PC-3 (cell line): ENCODE measurements around the gene MAP1LC3B. TPM values are rescaled to one million over a fixed set of nuclear protein-coding genes. Genes with fewer than 3 reads are reported as not detected.

Source experiments
- ATAC-seq: fragments of 200-7000 bp; cut with Tn5 transposase; 2 replicates; pipeline ENCODE4 v1.9.1; 2020; ENCODE audit warnings: mild to moderate bottlenecking, moderate library complexity
- BruUV-seq: library from RNA; stranded (reverse); fragments of 400-500 nt; replicated peaks from 2 replicates; lab custom pipeline; 2021; lab: Mats Ljungman, UMichigan
- CTCF ChIA-PET: fragments of 300-600 bp; sonication (Branson Sonifier 250); formaldehyde crosslinking; loops from one replicate; lab custom pipeline; 2022; ENCODE audit warnings: antibody characterized with exemption; lab: Charles Lee
- POLR2A ChIA-PET: fragments of 300-600 bp; sonication (Branson Sonifier 250); formaldehyde crosslinking; loops from one replicate; lab custom pipeline; 2022; ENCODE audit warnings: antibody characterized with exemption; ENCODE audit not compliant: unreplicated experiment; lab: Charles Lee
- DNase-seq: peaks from one replicate; pipeline ENCODE4 v3.0.0-alpha.2; 2015
- H2AFZ ChIP-seq: fragments of 300-600 bp; sonication (generic); 2 replicates; pipeline ENCODE4 v1.6.0; 2016; ENCODE audit warnings: antibody characterized with exemption, low read length
- H3F3A ChIP-seq: fragments of 300-600 bp; sonication (generic); one replicate; pipeline ENCODE4 v1.6.0; 2017; ENCODE audit warnings: antibody characterized with exemption, low read length, control low read depth, mild to moderate bottlenecking; ENCODE audit not compliant: unreplicated experiment
- H3K27ac ChIP-seq: fragments of 300-600 bp; sonication (generic); 2 replicates; pipeline ENCODE4 v1.5.1; 2016; ENCODE audit warnings: mild to moderate bottlenecking, low read length
- H3K27me3 ChIP-seq: fragments of 300-600 bp; sonication (generic); 2 replicates; pipeline ENCODE4 v1.6.1; 2016; ENCODE audit warnings: low read length, mixed read lengths
- H3K36me3 ChIP-seq: fragments of 300-600 bp; sonication (generic); 2 replicates; pipeline ENCODE4 v1.6.1; 2016; ENCODE audit warnings: low read depth, mixed run types, low read length, mixed read lengths
- H3K4me1 ChIP-seq: fragments of 300-600 bp; sonication (generic); 2 replicates; pipeline ENCODE4 v1.5.1; 2016; ENCODE audit warnings: low read length; ENCODE audit not compliant: insufficient read depth
- H3K4me2 ChIP-seq: fragments of 300-600 bp; sonication (generic); 2 replicates; pipeline ENCODE4 v1.6.0; 2016; ENCODE audit warnings: low read length
- H3K4me3 ChIP-seq: fragments of 300-600 bp; sonication (generic); 2 replicates; pipeline ENCODE4 v1.5.1; 2016; ENCODE audit warnings: mild to moderate bottlenecking, low read length, mixed read lengths
- H3K79me2 ChIP-seq: fragments of 300-600 bp; sonication (generic); 2 replicates; pipeline ENCODE4 v1.6.1; 2017; ENCODE audit warnings: low read length, mixed read lengths
- H3K9ac ChIP-seq: fragments of 300-600 bp; sonication (generic); 2 replicates; pipeline ENCODE4 v1.6.0; 2016; ENCODE audit warnings: mild to moderate bottlenecking, low read length
- H3K9me2 ChIP-seq: fragments of 300-600 bp; sonication (generic); replicated peaks from 2 replicates; pipeline ENCODE4 v1.6.1; 2016; ENCODE audit warnings: mixed run types, low read length, mixed read lengths
- H3K9me3 ChIP-seq: fragments of 300-600 bp; sonication (generic); 2 replicates; pipeline ENCODE4 v1.6.1; 2016; ENCODE audit warnings: low read length, mixed read lengths
- H4K20me1 ChIP-seq: fragments of 300-600 bp; sonication (generic); 2 replicates; pipeline ENCODE4 v1.6.1; 2016; ENCODE audit warnings: low read length, mixed read lengths
- CTCF ChIP-seq: fragments of 300-600 bp; sonication (generic); conservative IDR thresholded peaks from 2 replicates; pipeline ENCODE4 v1.5.1; 2017; ENCODE audit warnings: antibody characterized with exemption, low read depth, mild to moderate bottlenecking, low read length
- EZH2 ChIP-seq: fragments of 300-600 bp; sonication (generic); IDR thresholded peaks from one replicate; pipeline ENCODE4 v1.6.1; 2017; ENCODE audit warnings: antibody characterized with exemption, mild to moderate bottlenecking, low read length; ENCODE audit not compliant: unreplicated experiment
- EZH2phosphoT487 ChIP-seq: fragments of 300-600 bp; sonication (generic); IDR thresholded peaks from 2 replicates; pipeline ENCODE4 v1.6.1; 2018; ENCODE audit warnings: mild to moderate bottlenecking, antibody characterized with exemption, low read length, borderline replicate concordance
- intact Hi-C: fragments of 100-400 bp; cut with micrococcal nuclease; formaldehyde crosslinking; loops from 2 replicates; pipeline ENCODE4 v1.9.0; 2023
- total RNA-seq: library from RNA; depleted of rRNA; stranded (reverse); fragments of >200 nt; gene quantifications from 2 replicates; pipeline ENCODE4 v1.2.3, GENCODE V29; 2014

MAP1LC3B gene
- total RNA-seq, 1 experiment from 2014 or later, result 11.9 TPM

GRCh38 chr16:87350681-87351319 is 41.3 kb upstream of the MAP1LC3B start:
- Histone ChIP-seq H3K27ac (no peak overlapping the region), H3K4me2 (no peak overlapping the region), H3F3A (no peaks in the 10 kb centered on the region), H3K9ac (no peak overlapping the region), H4K20me1 (no peaks in the 10 kb centered on the region), H3K4me1 (no peaks in the 10 kb centered on the region), H3K4me3 (no peak overlapping the region), H3K36me3 (no peaks in the 10 kb centered on the region), H2AFZ (no peak overlapping the region), H3K9me2 (no peaks in the 10 kb centered on the region), H3K27me3 (no peaks in the 10 kb centered on the region), H3K79me2 (no peaks in the 10 kb centered on the region), H3K9me3 (no peaks in the 10 kb centered on the region)
- intact Hi-C loops, result no loop called here
- TF ChIP-seq EZH2phosphoT487 (no peak), CTCF (no peak), EZH2 (no peak)
- POLR2A ChIA-PET, result no interaction called here
- DNase-seq (no peak), ATAC-seq (no peak)
- CTCF ChIA-PET, result no interaction called here
- BruUV-seq, result no TSS peak

- no peak for TF ChIP-seq CTCF
- TF ChIP-seq EZH2phosphoT487, result no peak
- no peak for TF ChIP-seq EZH2
- ChIA-PET CTCF (no interaction called here), POLR2A (no interaction called here)
- H2AFZ ChIP-seq, result no peak overlapping the region
- no peaks in the 10 kb centered on the region for H3K4me1 ChIP-seq
- H3K9ac ChIP-seq, result no peak overlapping the region
- no TSS peak for BruUV-seq
- no peak overlapping the region for H3K27ac ChIP-seq
- no peaks in the 10 kb centered on the region for H3K36me3 ChIP-seq
- no peaks in the 10 kb centered on the region for H3K9me2 ChIP-seq
- H3K4me2 ChIP-seq, result no peak overlapping the region
- no peaks in the 10 kb centered on the region for H3K79me2 ChIP-seq
- no peaks in the 10 kb centered on the region for H3F3A ChIP-seq
- intact Hi-C loops, result no loop called here
- DNase-seq, result no peak
- no peak for ATAC-seq
- no peaks in the 10 kb centered on the region for H4K20me1 ChIP-seq
- H3K27me3 ChIP-seq, result no peaks in the 10 kb centered on the region
- no peaks in the 10 kb centered on the region for H3K9me3 ChIP-seq
- no peak overlapping the region for H3K4me3 ChIP-seq
Measured at GRCh38 chr16:87351320-87351698, 40.8 kb upstream of the MAP1LC3B start.

- H2AFZ ChIP-seq, result no peak overlapping the region
- no peaks in the 10 kb centered on the region for H3K4me1 ChIP-seq
- H3K9ac ChIP-seq, result no peak overlapping the region
- no TSS peak for BruUV-seq
- H3K9me2 ChIP-seq, result no peaks in the 10 kb centered on the region
- intact Hi-C loops, result no loop called here
- H4K20me1 ChIP-seq, result no peaks in the 10 kb centered on the region
- no peaks in the 10 kb centered on the region for H3K9me3 ChIP-seq
- no peak overlapping the region for H3K4me2 ChIP-seq
- no peaks in the 10 kb centered on the region for H3K79me2 ChIP-seq
- H3K27ac ChIP-seq, result no peak overlapping the region
- CTCF ChIA-PET, result no interaction called here
- DNase-seq (no peak), ATAC-seq (no peak)
- H3K36me3 ChIP-seq, result no peaks in the 10 kb centered on the region
- TF ChIP-seq EZH2 (no peak), EZH2phosphoT487 (no peak), CTCF (no peak)
- POLR2A ChIA-PET, result no interaction called here
- H3K4me3 ChIP-seq, result no peak overlapping the region
- H3K27me3 ChIP-seq, result no peaks in the 10 kb centered on the region
- no peaks in the 10 kb centered on the region for H3F3A ChIP-seq
Measured at GRCh38 chr16:87352818-87353217, 39.3 kb upstream of the MAP1LC3B start.
